Suprapubic skin (tissue), 4 donors: Measurements from ENCODE around the gene TBC1D13. TPM values are rescaled to one million over a fixed set of nuclear protein-coding genes. Genes with fewer than 3 reads are reported as not detected.

Source experiments
- DNase-seq, 2 donors: peaks; one replicate each; pipeline ENCODE4 v3.0.0-alpha.2; 2019; ENCODE audit warnings: low spot score in 2 of 2
- H3K27ac ChIP-seq: fragments of 200-600 bp; sonication (generic); one replicate; pipeline ENCODE4 v1.5.1; 2019
- H3K27me3 ChIP-seq: fragments of 200-600 bp; sonication (generic); one replicate; pipeline ENCODE4 v1.5.1; 2019
- H3K36me3 ChIP-seq: fragments of 200-600 bp; sonication (generic); one replicate; pipeline ENCODE4 v1.5.1; 2019
- H3K4me1 ChIP-seq: fragments of 200-600 bp; sonication (generic); one replicate; pipeline ENCODE4 v1.5.1; 2019
- H3K4me3 ChIP-seq: fragments of 200-600 bp; sonication (generic); one replicate; pipeline ENCODE4 v1.5.1; 2019; ENCODE audit warnings: mild to moderate bottlenecking
- H3K9me3 ChIP-seq: fragments of 200-600 bp; sonication (generic); one replicate; pipeline ENCODE4 v1.5.1; 2019
- CTCF ChIP-seq, 2 donors: fragments of 200-600 bp in 1 of 2; fragments of 450-650 bp in 1 of 2; sonication (generic) in 1 of 2; IDR thresholded peaks; one replicate each; pipeline ENCODE4 v1.5.1; 2016 to 2019; ENCODE audit warnings: antibody characterized with exemption in 2 of 2, mild to moderate bottlenecking in 1 of 2, moderate library complexity in 1 of 2
- EP300 ChIP-seq: sonication (generic); formaldehyde crosslinking; IDR thresholded peaks from one replicate; pipeline ENCODE4 v1.6.1; 2017; ENCODE audit warnings: antibody characterized with exemption
- POLR2A ChIP-seq, 2 donors: fragments of 450-650 bp; IDR thresholded peaks; one replicate each; pipeline ENCODE4 v1.6.1; 2017; ENCODE audit warnings: antibody characterized with exemption in 2 of 2, mild to moderate bottlenecking in 2 of 2, moderate library complexity in 2 of 2
- POLR2AphosphoS5 ChIP-seq, 3 donors: sonication (generic); formaldehyde crosslinking; IDR thresholded peaks; one replicate each; pipeline ENCODE4 v1.6.1; 2017; ENCODE audit warnings: antibody characterized with exemption in 3 of 3
- WGBS: methylation state at CpG from one replicate; pipeline ENCODE4 v1.1.5; 2018; 5-methylcytosine and 5-hydroxymethylcytosine counted together
- total RNA-seq, 4 donors: library from RNA; depleted of rRNA; stranded (reverse); fragments of >200 nt; gene quantifications; one replicate each; pipeline ENCODE4 v1.1.0, GENCODE V29; 2016

The TBC1D13 gene
- total RNA-seq, 4 donors from 2014 or later, result 11.9 to 27.8 (median 20.0) TPM

- no peak overlapping the region for H3K27ac ChIP-seq
- H3K4me1 ChIP-seq, result no peaks in the 10 kb centered on the region
- TF ChIP-seq POLR2A (IDR thresholded peaks at IDR 0.05) (no peak), CTCF (IDR thresholded peaks at IDR 0.05) (no peak), POLR2AphosphoS5 (IDR thresholded peaks at IDR 0.05) (no peak), EP300 (no peak)
- peaks cover 89% of the 10 kb centered on the region for H3K36me3 ChIP-seq
- H3K27me3 ChIP-seq, result no peaks in the 10 kb centered on the region
- WGBS, result 71% methylated on average over 7 of the region's 8 CpGs
- H3K4me3 ChIP-seq, result no peak overlapping the region
- DNase-seq, result no peak
- no peaks in the 10 kb centered on the region for H3K9me3 ChIP-seq
Observed at GRCh38 chr9:128798896-128799295, 11.8 kb downstream of the TBC1D13 start.

GRCh38 chr9:128800061-128800460 lies 13.0 kb downstream of the TBC1D13 start:
- Histone ChIP-seq H3K36me3 (peaks cover 95% of the 10 kb centered on the region), H3K4me3 (no peak overlapping the region), H3K27ac (no peak overlapping the region), H3K27me3 (no peaks in the 10 kb centered on the region), H3K9me3 (no peaks in the 10 kb centered on the region), H3K4me1 (no peaks in the 10 kb centered on the region)
- 93% methylated on average over 7 of the region's 7 CpGs for WGBS
- no peak for DNase-seq
- no peak for TF ChIP-seq POLR2AphosphoS5 (IDR thresholded peaks at IDR 0.05)
- no peak for TF ChIP-seq EP300
- no peak for TF ChIP-seq POLR2A (IDR thresholded peaks at IDR 0.05)
- TF ChIP-seq CTCF (IDR thresholded peaks at IDR 0.05), result no peak

- H3K36me3 ChIP-seq, result peaks cover 98% of the 10 kb centered on the region
- no peak overlapping the region for H3K27ac ChIP-seq
- H3K9me3 ChIP-seq, result no peaks in the 10 kb centered on the region
- no peaks in the 10 kb centered on the region for H3K4me1 ChIP-seq
- DNase-seq, result no peak
- H3K27me3 ChIP-seq, result no peaks in the 10 kb centered on the region
- TF ChIP-seq CTCF (IDR thresholded peaks at IDR 0.05), result no peak
- TF ChIP-seq POLR2A (IDR thresholded peaks at IDR 0.05), result no peak
- no peak for TF ChIP-seq EP300
- no peak for TF ChIP-seq POLR2AphosphoS5 (IDR thresholded peaks at IDR 0.05)
- no peak overlapping the region for H3K4me3 ChIP-seq
- 98% methylated on average over 4 of the region's 4 CpGs for WGBS
Observed at GRCh38 chr9:128802482-128802881, 15.4 kb downstream of the TBC1D13 start.

GRCh38 chr9:128805661-128806060 lies 18.6 kb downstream of the TBC1D13 start:
- H3K9me3 ChIP-seq, result no peaks in the 10 kb centered on the region
- no peaks in the 10 kb centered on the region for H3K4me1 ChIP-seq
- WGBS, result 89% methylated on average over 14 of the region's 14 CpGs
- H3K4me3 ChIP-seq, result no peak overlapping the region
- H3K27ac ChIP-seq, result no peak overlapping the region
- TF ChIP-seq POLR2A (IDR thresholded peaks at IDR 0.05), result no peak
- TF ChIP-seq POLR2AphosphoS5 (IDR thresholded peaks at IDR 0.05), result no peak
- TF ChIP-seq EP300, result no peak
- TF ChIP-seq CTCF (IDR thresholded peaks at IDR 0.05), result no peak
- no peaks in the 10 kb centered on the region for H3K27me3 ChIP-seq
- DNase-seq, result no peak
- peaks cover 91% of the 10 kb centered on the region for H3K36me3 ChIP-seq

- 80% methylated on average over 4 of the region's 14 CpGs for WGBS
- Histone ChIP-seq H3K27me3 (no peaks in the 10 kb centered on the region), H3K36me3 (peaks cover 69% of the 10 kb centered on the region), H3K4me3 (no peak overlapping the region), H3K4me1 (no peaks in the 10 kb centered on the region), H3K9me3 (no peaks in the 10 kb centered on the region), H3K27ac (no peak overlapping the region)
- TF ChIP-seq POLR2AphosphoS5 (IDR thresholded peaks at IDR 0.05), result no peak
- TF ChIP-seq CTCF (IDR thresholded peaks at IDR 0.05), result no peak
- TF ChIP-seq POLR2A (IDR thresholded peaks at IDR 0.05), result no peak
- TF ChIP-seq EP300, result no peak
- DNase-seq, result no peak
Observed at GRCh38 chr9:128807827-128808226, 20.8 kb downstream of the TBC1D13 start.
